ENCODE measurements around the gene PAF1.
A peak's percentile ranks its signal among the peaks of the same experiment; 100 is the strongest.

The PAF1 gene

GRCh38 chr19:39411081-39411831 is 20.4 kb upstream of the PAF1 start:
- Histone ChIP-seq H3K27ac (ENCODE audit: low read length) (peak overlapping the region; percentile 75), H4K20me1 (ENCODE audit: insufficient read depth, low read length) (peaks cover 27% of the 10 kb centered on the region), H2AFZ (ENCODE audit: low read depth, low read length) (no peak overlapping the region; the same call in 1 of the 2 replicates), H3K4me2 (ENCODE audit: insufficient read depth, low read length) (peak overlapping the region; percentile 63), H3K9me3 (ENCODE audit: insufficient read depth, low read length, severe bottlenecking) (no peaks in the 10 kb centered on the region), H3K36me3 (ENCODE audit: insufficient read depth, low read length) (peaks cover 33% of the 10 kb centered on the region), H3K79me2 (ENCODE audit: insufficient read depth, low read length) (peaks cover 53% of the 10 kb centered on the region), H3K4me1 (ENCODE audit: insufficient read depth, low read length) (peaks cover 72% of the 10 kb centered on the region), H3K27me3 (ENCODE audit: insufficient read depth, low read length, poor library complexity) (no peaks in the 10 kb centered on the region), H3K9ac (ENCODE audit: low read depth, low read length) (peak overlapping the region; percentile 67), H3K4me3 (ENCODE audit: low read depth in 1 of 2, low read length in 2 of 2) (peak overlapping the region in 1 of 2 experiments; percentile 57; a peak in 2 of 4 replicates)
- no peak for TF ChIP-seq EZH2 (IDR thresholded peaks at IDR 0.05; ENCODE audit: borderline replicate concordance, low read depth, low read length, severe bottlenecking)
- TF ChIP-seq, protein P1, sequence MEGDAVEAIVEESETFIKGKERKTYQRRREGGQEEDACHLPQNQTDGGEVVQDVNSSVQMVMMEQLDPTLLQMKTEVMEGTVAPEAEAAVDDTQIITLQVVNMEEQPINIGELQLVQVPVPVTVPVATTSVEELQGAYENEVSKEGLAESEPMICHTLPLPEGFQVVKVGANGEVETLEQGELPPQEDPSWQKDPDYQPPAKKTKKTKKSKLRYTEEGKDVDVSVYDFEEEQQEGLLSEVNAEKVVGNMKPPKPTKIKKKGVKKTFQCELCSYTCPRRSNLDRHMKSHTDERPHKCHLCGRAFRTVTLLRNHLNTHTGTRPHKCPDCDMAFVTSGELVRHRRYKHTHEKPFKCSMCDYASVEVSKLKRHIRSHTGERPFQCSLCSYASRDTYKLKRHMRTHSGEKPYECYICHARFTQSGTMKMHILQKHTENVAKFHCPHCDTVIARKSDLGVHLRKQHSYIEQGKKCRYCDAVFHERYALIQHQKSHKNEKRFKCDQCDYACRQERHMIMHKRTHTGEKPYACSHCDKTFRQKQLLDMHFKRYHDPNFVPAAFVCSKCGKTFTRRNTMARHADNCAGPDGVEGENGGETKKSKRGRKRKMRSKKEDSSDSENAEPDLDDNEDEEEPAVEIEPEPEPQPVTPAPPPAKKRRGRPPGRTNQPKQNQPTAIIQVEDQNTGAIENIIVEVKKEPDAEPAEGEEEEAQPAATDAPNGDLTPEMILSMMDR (IDR thresholded peaks at IDR 0.05; ENCODE audit: borderline replicate concordance, extremely low read depth, low read length, poor library complexity, severe bottlenecking): no peak
- ATAC-seq (ENCODE audit: insufficient read depth, low read depth): no peak
- no peak for DNase-seq

DNA sequence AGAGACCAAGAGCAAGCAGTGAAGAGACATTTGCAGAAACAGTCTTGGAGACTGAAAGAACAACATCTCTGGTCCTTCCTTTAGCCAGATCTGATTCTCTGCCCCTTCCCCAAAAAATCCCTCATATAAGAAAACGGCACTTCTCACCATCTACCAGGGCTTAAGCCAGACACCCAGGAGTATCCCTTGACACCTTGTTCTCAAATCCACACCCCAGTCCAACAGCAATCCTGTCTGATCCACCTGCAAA is 19.9 kb upstream of the PAF1 start:
- Histone ChIP-seq H3K79me2 (ENCODE audit: insufficient read depth, low read length) (peaks cover 50% of the 10 kb centered on the region), H3K27me3 (ENCODE audit: insufficient read depth, low read length, poor library complexity) (no peaks in the 10 kb centered on the region), H4K20me1 (ENCODE audit: insufficient read depth, low read length) (peaks cover 23% of the 10 kb centered on the region), H3K36me3 (ENCODE audit: insufficient read depth, low read length) (peaks cover 28% of the 10 kb centered on the region), H2AFZ (ENCODE audit: low read depth, low read length) (0 out of 2 replicates have a peak overlapping the region, but pooled peaks have one; percentile 61), H3K4me3 (ENCODE audit: low read depth in 1 of 2, low read length in 2 of 2) (peak overlapping the region in 1 of 2 experiments; percentile 57; a peak in 2 of 4 replicates), H3K9me3 (ENCODE audit: insufficient read depth, low read length, severe bottlenecking) (no peaks in the 10 kb centered on the region), H3K4me2 (ENCODE audit: insufficient read depth, low read length) (peak overlapping the region; percentile 63), H3K9ac (ENCODE audit: low read depth, low read length) (peak overlapping the region; percentile 67; the same call in 1 of the 2 replicates), H3K27ac (ENCODE audit: low read length) (peak overlapping the region; percentile 75), H3K4me1 (ENCODE audit: insufficient read depth, low read length) (peaks cover 77% of the 10 kb centered on the region)
- ATAC-seq (ENCODE audit: insufficient read depth, low read depth) (no peak), DNase-seq (no peak)
- TF ChIP-seq, protein P1 (IDR thresholded peaks at IDR 0.05; ENCODE audit: borderline replicate concordance, extremely low read depth, low read length, poor library complexity, severe bottlenecking): no peak
- no peak for TF ChIP-seq EZH2 (IDR thresholded peaks at IDR 0.05; ENCODE audit: borderline replicate concordance, low read depth, low read length, severe bottlenecking)

DNA sequence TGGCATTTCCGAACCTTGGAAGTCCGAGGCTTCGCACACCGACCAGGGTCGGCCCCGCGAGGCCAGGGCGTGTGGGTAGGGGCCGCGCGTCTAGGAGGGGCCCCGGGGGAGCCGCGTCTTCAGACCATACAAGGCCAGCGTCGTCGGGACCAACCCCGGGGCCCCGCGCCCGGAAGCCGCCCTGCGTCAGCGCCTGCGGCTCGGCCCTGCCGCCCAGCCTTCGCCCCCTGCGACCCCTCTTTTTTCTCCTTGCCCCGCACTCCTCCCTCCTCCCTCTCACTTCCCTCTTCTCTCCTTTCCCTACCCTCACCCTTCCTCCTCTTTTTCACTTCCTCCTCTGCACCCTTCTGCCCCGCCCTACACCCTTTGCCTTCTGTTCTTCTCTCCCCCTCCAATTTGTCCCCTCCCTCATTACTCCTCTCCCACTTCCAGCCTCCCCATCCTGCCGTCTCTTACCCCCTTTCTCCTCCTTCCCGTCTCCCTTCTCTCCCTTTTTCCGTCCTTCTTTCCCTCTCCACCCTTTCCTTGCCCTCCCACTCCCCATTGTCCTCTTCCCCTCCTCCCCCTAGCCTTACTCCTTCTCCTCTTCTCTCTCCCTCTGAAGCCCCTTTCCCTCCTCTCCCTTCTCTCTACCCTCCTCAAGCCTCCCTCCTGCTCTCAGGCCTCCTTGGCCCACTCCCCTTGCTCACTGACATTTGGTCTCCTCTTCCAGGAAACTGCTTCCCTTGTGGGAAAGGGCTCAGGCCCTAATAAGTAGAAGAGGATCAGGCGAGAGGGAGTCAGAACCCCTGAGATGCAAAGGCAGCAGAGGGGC is 19.3 kb upstream of the PAF1 start:
- H3K79me2 ChIP-seq (ENCODE audit: insufficient read depth, low read length): peaks cover 45% of the 10 kb centered on the region
- DNase-seq: peak; percentile 61

More for the DNA sequence above, 19.3 kb upstream of the PAF1 start:
- H3K36me3 ChIP-seq (ENCODE audit: insufficient read depth, low read length): peaks cover 23% of the 10 kb centered on the region
- H3K9ac ChIP-seq (ENCODE audit: low read depth, low read length): peak overlapping the region; percentile 67
- H3K4me2 ChIP-seq (ENCODE audit: insufficient read depth, low read length): peak overlapping the region; percentile 63
- TF ChIP-seq, protein P1 (IDR thresholded peaks at IDR 0.05; ENCODE audit: borderline replicate concordance, extremely low read depth, low read length, poor library complexity, severe bottlenecking): no peak
- TF ChIP-seq EZH2 (IDR thresholded peaks at IDR 0.05; ENCODE audit: borderline replicate concordance, low read depth, low read length, severe bottlenecking): no peak
- H4K20me1 ChIP-seq (ENCODE audit: insufficient read depth, low read length): peaks cover 23% of the 10 kb centered on the region
- H3K4me1 ChIP-seq (ENCODE audit: insufficient read depth, low read length): peaks cover 78% of the 10 kb centered on the region
- H3K27ac ChIP-seq (ENCODE audit: low read length): peak overlapping the region; percentile 75
- H3K27me3 ChIP-seq (ENCODE audit: insufficient read depth, low read length, poor library complexity): no peaks in the 10 kb centered on the region
- no peaks in the 10 kb centered on the region for H3K9me3 ChIP-seq (ENCODE audit: insufficient read depth, low read length, severe bottlenecking)
- H2AFZ ChIP-seq (ENCODE audit: low read depth, low read length): peak overlapping the region; percentile 61
- H3K4me3 ChIP-seq (ENCODE audit: low read depth in 1 of 2, low read length in 2 of 2): peak overlapping the region; percentile 16 to 57; a peak in 3 of 4 replicates
- ATAC-seq (ENCODE audit: insufficient read depth, low read depth): peak; percentile 18

Data from DND-41 (cell line).